GM18907 (cell line): ENCODE measurements around the gene ITSN1.
"Not testable (repeated sequence)": the region's sequence is repeated elsewhere in the genome, so short reads cannot be mapped to it uniquely, and the experiment has no call there.

Source experiments
- ATAC-seq: cut with Tn5 transposase; IDR thresholded peaks from one replicate; pipeline ENCODE4 v1.9.1; 2021; ENCODE audit warnings: mild to moderate bottlenecking, moderate library complexity; ENCODE audit not compliant: unreplicated experiment

The ITSN1 gene

GRCh38 chr21:33857846-33858666 lies 215.8 kb downstream of the ITSN1 start:
- no peak for ATAC-seq

- no peak for ATAC-seq
Observed at GRCh38 chr21:33858667-33859372, 216.5 kb downstream of the ITSN1 start.

DNA sequence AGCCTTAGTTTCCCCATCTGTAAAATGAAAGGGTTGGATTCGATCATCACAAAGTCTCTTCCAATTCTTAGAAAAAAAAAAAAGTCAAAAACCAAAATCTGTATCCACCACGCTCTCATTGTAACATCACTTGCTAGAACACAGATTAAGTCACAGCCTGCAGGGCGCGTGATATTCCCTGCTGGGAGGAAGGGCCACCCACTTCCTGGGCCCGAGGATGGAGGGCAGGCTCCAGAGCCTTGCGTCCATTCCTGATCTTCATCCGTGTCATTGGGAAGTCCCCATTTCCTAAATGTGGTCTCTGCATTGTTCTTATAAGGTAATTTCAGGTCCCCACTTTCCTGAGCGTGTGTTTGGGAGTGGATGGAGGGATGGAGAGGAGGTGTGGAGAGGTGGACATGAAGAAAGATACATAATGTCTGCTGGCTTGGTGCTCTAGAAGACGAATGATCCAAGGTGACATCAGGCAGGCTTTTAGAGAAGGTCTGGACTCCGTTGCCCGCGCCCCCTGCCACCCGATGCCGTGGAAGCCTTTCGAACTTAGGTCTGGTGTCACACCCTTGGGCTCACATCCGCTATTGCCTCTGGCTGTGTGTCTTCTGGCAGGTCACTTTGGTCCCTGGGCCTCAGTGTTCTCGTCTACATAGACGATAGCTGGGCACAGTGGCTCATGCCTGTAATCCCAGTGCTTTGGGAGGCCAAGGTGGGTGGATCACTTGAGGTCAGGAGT lies 217.2 kb downstream of the ITSN1 start:
- ATAC-seq: no peak

DNA sequence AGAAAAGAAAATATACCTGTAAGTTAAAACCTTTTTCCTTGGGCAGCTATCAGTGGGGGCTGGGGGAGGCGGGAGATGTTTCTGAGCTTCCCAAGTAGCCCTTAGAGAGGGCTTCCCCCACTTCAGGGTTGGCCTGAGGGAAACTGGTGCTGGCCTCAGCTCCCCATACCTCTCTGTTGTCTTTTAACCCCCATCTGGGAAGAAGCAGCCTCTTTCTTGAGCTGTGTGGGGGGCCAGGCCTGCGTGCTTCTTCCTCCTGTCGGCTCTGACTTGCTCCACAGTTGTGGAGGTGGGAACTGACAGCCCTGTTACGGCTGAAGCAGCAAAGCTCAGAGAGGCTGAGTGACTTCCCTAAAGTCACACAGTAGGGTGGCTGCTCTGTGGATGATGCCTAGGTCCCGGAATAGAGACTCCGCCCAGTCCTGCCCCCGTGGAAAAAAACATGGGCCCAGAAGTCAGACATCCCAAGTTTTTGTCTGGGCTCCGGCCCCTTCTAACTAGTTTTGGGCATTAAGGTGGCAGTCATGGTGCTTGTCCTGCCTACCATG lies 218.1 kb downstream of the ITSN1 start:
- no peak for ATAC-seq

DNA sequence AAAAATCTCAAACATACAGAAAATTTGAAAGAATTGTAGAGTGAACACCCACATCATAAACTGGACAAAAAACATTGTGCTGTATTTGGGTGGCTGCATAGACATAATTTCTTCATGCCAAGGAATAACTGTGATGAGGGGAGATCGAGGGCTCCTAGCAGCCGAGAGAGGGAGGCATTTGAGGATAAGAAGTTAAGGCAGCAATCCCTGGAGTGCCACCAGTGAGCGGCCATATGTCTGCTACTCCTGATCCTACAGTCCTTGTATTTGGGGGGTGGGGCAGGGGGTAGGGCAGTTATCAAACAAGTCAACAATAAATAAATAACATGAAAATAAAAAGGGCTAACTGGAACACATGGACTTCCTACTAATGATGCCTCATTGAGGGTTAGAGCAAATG lies 218.8 kb downstream of the ITSN1 start:
- ATAC-seq: no peak

DNA sequence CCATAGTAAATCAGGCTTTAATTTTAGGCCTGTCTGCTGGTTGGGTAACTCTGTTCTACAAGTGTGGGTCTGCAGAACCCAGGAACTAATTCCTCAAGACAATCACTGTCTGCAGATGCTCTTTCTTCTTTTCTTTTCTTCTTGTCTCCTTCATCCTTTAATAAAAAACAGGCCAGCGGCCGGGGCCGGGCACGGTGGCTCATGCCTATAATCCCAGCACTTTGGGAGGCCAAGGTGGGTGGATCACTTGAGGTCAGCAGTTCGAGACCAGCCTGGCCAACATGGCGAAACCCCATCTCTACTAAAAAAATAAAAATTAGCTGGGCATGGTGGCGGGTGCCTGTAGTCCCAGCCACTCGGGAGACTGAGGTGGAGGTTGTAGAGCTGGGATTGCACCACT lies 220.9 kb downstream of the ITSN1 start:
- not testable (repeated sequence) for ATAC-seq

DNA sequence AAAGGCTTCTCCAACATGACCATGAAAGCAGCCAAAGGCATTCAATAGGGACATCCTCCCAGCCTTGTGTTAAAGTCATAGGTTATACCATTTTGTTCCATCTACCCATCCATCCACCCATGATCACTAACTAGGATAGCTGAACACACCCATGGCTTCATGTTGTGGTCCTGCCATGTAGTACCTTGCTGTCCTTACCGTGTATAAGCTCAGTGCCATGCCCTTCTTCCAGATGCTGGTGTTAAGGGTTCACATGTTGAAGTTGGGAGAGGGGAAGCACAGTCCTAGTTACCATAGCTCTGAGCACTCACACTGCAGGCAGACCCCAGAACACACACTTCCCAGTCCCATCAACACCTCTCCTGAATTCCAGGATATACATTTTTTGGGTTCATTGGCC lies 221.8 kb downstream of the ITSN1 start:
- ATAC-seq: no peak

GRCh38 chr21:33865176-33865575 lies 222.9 kb downstream of the ITSN1 start:
- ATAC-seq: no peak

DNA sequence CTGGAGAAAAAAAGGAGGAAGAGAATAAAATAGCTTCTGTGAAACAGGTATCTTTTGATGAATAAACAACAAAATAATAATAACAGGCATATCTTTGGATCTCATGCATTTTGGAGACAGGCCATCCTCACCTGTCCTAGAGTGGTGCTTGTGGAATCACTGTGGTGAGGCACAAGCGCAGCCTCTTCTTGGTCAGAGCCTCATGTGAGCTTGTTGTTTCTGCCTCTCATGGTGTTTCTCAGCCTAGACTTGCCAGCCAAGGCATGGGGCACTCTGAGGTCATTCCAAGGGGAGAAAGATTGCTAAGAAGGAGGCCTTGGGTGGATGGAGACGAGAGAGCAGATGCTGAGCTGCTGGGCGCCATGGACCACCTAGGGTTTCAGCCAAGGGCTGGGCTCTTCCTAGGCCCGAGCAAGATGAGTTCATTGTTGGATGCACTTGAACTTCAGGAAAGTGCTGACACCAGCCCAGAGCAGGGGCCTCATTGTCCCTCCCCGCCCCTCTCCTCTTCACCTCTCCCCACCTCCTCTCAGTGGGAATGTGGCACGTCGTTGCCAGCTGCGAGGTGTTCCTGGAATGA lies 223.8 kb downstream of the ITSN1 start:
- no peak for ATAC-seq

DNA sequence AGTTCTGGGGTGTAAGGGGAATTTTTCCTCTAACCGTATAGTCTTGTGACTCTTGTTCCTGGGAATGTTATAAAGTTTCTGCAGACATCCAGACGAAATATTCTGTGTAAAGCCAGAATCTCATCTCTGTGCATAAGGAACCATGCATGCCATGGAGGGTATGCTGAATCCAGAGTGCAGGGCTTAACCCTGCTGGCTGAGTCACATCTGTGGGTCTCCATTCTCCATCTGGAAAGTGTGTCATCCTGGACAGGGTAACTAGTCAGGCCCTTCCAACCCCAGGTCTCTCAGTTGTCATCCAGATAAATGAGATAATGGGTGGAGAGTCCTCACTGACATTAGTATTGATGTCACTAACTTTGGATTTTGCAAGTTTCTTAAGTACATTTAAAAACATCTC lies 224.5 kb downstream of the ITSN1 start:
- no peak for ATAC-seq

GRCh38 chr21:33867868-33868267 lies 225.6 kb downstream of the ITSN1 start:
- not testable (repeated sequence) for ATAC-seq

DNA sequence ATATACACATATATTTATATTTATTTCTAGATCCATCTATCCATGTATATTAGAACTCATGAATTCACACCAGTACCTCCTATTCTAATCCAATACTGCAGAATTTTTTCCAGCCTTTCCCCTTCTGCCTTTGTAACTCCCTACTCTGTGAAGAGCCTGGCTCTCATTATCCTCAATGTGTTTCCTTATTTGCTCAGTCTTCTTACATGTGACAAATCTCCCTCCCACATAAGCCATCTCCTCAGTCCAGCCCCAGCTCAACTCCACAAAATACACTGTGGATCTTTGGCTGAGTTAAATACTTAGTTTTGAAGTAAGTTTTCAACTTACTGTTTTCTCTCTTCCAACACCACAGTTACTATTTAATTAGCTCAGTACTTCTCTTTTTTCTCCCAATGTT lies 227.6 kb downstream of the ITSN1 start:
- ATAC-seq: no peak

- no peak for ATAC-seq
Observed at GRCh38 chr21:33870768-33871167, 228.5 kb downstream of the ITSN1 start.

DNA sequence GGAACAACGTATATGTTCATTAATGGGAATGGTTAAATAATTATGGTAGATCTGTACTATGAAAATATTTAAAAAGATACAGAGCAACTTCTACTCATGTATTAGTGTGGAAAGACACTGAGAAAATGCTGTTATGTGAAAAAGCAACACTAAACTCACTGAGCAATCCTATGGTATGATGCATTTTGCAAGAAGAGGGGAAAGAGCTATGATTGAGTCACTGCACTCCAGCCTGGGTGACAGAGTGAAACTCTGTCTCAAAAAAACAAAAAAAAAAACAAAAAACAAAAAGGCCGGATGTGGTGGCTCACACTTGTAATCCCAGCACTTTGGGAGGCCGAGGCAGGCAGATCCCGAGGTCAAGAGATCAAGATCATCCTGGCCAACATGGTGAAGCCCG lies 228.9 kb downstream of the ITSN1 start:
- ATAC-seq: no peak

DNA sequence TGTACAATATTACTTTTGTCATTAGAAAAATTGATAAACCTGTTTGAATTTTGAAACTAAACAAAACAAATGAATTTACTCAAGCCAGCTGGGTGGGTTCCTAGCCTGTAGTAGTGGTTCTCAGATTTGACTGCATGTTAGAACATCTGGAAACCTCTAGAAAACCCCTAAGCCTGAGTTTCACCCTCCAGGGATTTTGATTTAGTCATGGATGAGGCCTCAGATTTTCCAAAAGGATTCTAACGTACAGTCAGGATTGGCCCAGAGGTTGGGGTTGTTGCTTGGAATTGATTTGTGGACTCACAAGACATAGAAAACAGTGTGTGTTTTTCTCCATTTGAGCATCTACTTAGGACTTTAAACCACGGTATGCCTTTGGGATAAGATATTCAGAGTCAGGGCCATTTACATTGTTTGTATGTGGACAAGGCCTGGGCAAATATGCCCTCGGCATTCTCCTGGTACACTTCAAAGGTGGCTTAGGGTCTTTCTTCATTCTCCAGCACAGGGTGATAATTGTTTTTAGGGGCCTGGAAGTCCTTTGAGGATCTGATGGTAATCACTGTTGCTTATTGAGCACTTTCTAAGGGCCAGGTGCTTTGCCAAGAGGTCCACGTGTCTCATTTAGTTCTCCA lies 230.7 kb downstream of the ITSN1 start:
- ATAC-seq: no peak

GRCh38 chr21:33874161-33874560 lies 231.9 kb downstream of the ITSN1 start:
- no peak for ATAC-seq

GRCh38 chr21:33875026-33875695 lies 232.9 kb downstream of the ITSN1 start:
- ATAC-seq: no peak

GRCh38 chr21:33878824-33879223 lies 236.5 kb downstream of the ITSN1 start:
- ATAC-seq: no peak

DNA sequence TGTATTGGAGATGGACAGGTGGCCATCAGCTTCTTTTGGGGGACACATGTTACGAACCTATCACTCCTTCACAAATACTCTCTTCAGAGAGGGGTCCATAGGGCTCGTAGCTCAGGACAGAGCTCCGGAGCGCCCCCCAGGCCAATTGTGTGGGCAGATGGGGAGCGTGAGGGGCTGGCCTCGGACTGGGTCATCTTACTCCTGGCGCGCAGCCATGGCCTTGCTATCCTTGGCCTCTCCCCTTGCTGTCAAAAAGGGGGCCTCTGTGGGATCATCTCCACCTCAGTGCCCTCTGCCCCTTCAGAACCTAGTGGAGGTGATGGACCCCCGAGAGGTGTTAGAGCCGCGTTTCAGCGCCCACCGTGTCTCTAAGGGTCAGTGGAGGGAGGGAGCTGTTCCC lies 238.3 kb downstream of the ITSN1 start:
- no peak for ATAC-seq
